ENCODE data around the gene SELENON. TPM values are rescaled to one million over a fixed set of nuclear protein-coding genes. Genes with fewer than 3 reads are reported as not detected.

SELENON gene
- total and polyA plus RNA-seq, 2 donors from 2014 or later = 69.3 to 116 TPM

- Histone ChIP-seq H3K9me3 (ENCODE audit: control insufficient read depth in 2 of 3, insufficient read depth in 1 of 3, low read length in 3 of 3) (no peaks in the 10 kb centered on the region), H3K4me1 (ENCODE audit: control insufficient read depth in 2 of 3, insufficient read depth in 2 of 3, low read depth in 1 of 3, low read length in 3 of 3) (peaks cover 2 to 18% (median 12%) of the 10 kb centered on the region in 3 donors), H3K27me3 (ENCODE audit: control insufficient read depth, insufficient read depth, low read length) (no peaks in the 10 kb centered on the region), H3K36me3 (ENCODE audit: control insufficient read depth in 2 of 3, insufficient read depth in 3 of 3, low read length in 3 of 3) (no peaks in the 10 kb centered on the region), H3K9ac (ENCODE audit: low read length in 3 of 3) (no peak overlapping the region), H3K4me3 (ENCODE audit: low read length in 3 of 3) (no peak overlapping the region), H3K27ac (ENCODE audit: low read depth in 2 of 2, low read length in 2 of 2) (no peak overlapping the region)
- TF ChIP-seq CTCF (IDR thresholded peaks at IDR 0.05; ENCODE audit: borderline replicate concordance, extremely low read depth, insufficient read depth) = no peak
- DNase-seq (no peak), FAIRE-seq (no peak)
- intact Hi-C loops (cut with DNase I) = no loop called here
These were observed 62.9 kb downstream of the SELENON start for GRCh38 chr1:25862785-25863485.

- Histone ChIP-seq H3K36me3 (ENCODE audit: control insufficient read depth in 2 of 3, insufficient read depth in 3 of 3, low read length in 3 of 3) (no peaks in the 10 kb centered on the region), H3K27ac (ENCODE audit: low read depth in 2 of 2, low read length in 2 of 2) (no peak overlapping the region), H3K9ac (ENCODE audit: low read length in 3 of 3) (no peak overlapping the region), H3K9me3 (ENCODE audit: control insufficient read depth in 2 of 3, insufficient read depth in 1 of 3, low read length in 3 of 3) (no peaks in the 10 kb centered on the region), H3K27me3 (ENCODE audit: control insufficient read depth, insufficient read depth, low read length) (no peaks in the 10 kb centered on the region), H3K4me1 (ENCODE audit: control insufficient read depth in 2 of 3, insufficient read depth in 2 of 3, low read depth in 1 of 3, low read length in 3 of 3) (peaks cover 2 to 23% (median 16%) of the 10 kb centered on the region in 3 donors), H3K4me3 (ENCODE audit: low read length in 3 of 3) (no peak overlapping the region)
- FAIRE-seq (no peak), DNase-seq (no peak)
- TF ChIP-seq CTCF (IDR thresholded peaks at IDR 0.05; ENCODE audit: borderline replicate concordance, extremely low read depth, insufficient read depth) = no peak
- intact Hi-C loops (cut with DNase I) = no loop called here
These were observed 63.7 kb downstream of the SELENON start for GRCh38 chr1:25863486-25864262.

- H3K36me3 ChIP-seq (ENCODE audit: control insufficient read depth in 2 of 3, insufficient read depth in 3 of 3, low read length in 3 of 3) = no peaks in the 10 kb centered on the region
- H3K27me3 ChIP-seq (ENCODE audit: control insufficient read depth, insufficient read depth, low read length) = no peaks in the 10 kb centered on the region
- H3K4me3 ChIP-seq (ENCODE audit: low read length in 3 of 3) = no peak overlapping the region
- no peaks in the 10 kb centered on the region for H3K9me3 ChIP-seq (ENCODE audit: control insufficient read depth in 2 of 3, insufficient read depth in 1 of 3, low read length in 3 of 3)
- no peak for FAIRE-seq
- peaks cover 2 to 23% (median 21%) of the 10 kb centered on the region in 3 donors for H3K4me1 ChIP-seq (ENCODE audit: control insufficient read depth in 2 of 3, insufficient read depth in 2 of 3, low read depth in 1 of 3, low read length in 3 of 3)
- H3K9ac ChIP-seq (ENCODE audit: low read length in 3 of 3) = no peak overlapping the region
- no peak overlapping the region for H3K27ac ChIP-seq (ENCODE audit: low read depth in 2 of 2, low read length in 2 of 2)
- no peak for TF ChIP-seq CTCF (IDR thresholded peaks at IDR 0.05; ENCODE audit: borderline replicate concordance, extremely low read depth, insufficient read depth)
- intact Hi-C loops (cut with DNase I) = no loop called here
- DNase-seq = no peak
These were observed 64.4 kb downstream of the SELENON start for GRCh38 chr1:25864434-25864833.

Measured in kidney (tissue), 14 donors.